ENCODE measurements around the gene MFAP3L. TPM values are rescaled to one million over a fixed set of nuclear protein-coding genes. Genes with fewer than 3 reads are reported as not detected.

MFAP3L gene
- total and polyA plus RNA-seq, 2 donors (not counting 3 experiments of a cell fraction or from before 2014, with no cell fraction given): 0.22 to 0.23 TPM

GRCh38 chr4:169999923-170000322, 26.3 kb downstream of the MFAP3L start:
- TF ChIP-seq EZH2 (IDR thresholded peaks at IDR 0.05; ENCODE audit: borderline replicate concordance, low read depth, low read length, severe bottlenecking) (no peak), JUN (IDR thresholded peaks at IDR 0.05; ENCODE audit: borderline replicate concordance, insufficient read depth, insufficient read length, low read depth) (no peak), MAX (IDR thresholded peaks at IDR 0.05; ENCODE audit: insufficient read depth, insufficient read length) (no peak), GATA2 (IDR thresholded peaks at IDR 0.05; ENCODE audit: insufficient read depth, insufficient read length, low read depth, low read length) (no peak), MYC (IDR thresholded peaks at IDR 0.05; ENCODE audit: low read depth, low read length) (no peak), FOS (IDR thresholded peaks at IDR 0.05; ENCODE audit: borderline replicate concordance, insufficient read depth, low read length) (no peak), CTCF (IDR thresholded peaks at IDR 0.05; ENCODE audit: extremely low read depth in 1 of 2, insufficient read depth in 1 of 2, low read depth in 1 of 2, low read length in 2 of 2) (no peak), POLR2A (IDR thresholded peaks at IDR 0.05; ENCODE audit: low read depth, low read length) (no peak), POLR2AphosphoS5 (IDR thresholded peaks at IDR 0.05; ENCODE audit: insufficient read depth, low read depth, low read length) (no peak)
- no peaks in the 10 kb centered on the region for H3K9me3 ChIP-seq (replicated peaks; ENCODE audit: control insufficient read depth, insufficient read depth, low read length)
- H3K9me1 ChIP-seq (replicated peaks; ENCODE audit: control insufficient read depth, extremely low read depth, insufficient read depth, low read length): no peaks in the 10 kb centered on the region
- ChIA-PET POLR2A (no interaction called here), CTCF (no interaction called here)
- H2AFZ ChIP-seq (ENCODE audit: low read depth, low read length): no peak overlapping the region
- dilution Hi-C loops (cut with MboI; ENCODE audit: extremely low pct_ligation_motif_present, low sequenced_read_pairs) (no loop called here), intact Hi-C loops (cut with micrococcal nuclease) (no loop called here)
- H3K79me2 ChIP-seq (ENCODE audit: control insufficient read depth, insufficient read depth, low read length): no peaks in the 10 kb centered on the region
- no TSS peak for BruUV-seq (replicated peaks)
- H3K27me3 ChIP-seq (ENCODE audit: control insufficient read depth in 2 of 2, insufficient read depth in 2 of 2, low read length in 2 of 2): no peaks in the 10 kb centered on the region
- no peak for DNase-seq (ENCODE audit: low read depth, low spot score)
- H3K4me2 ChIP-seq (ENCODE audit: insufficient read depth, low read length): no peak overlapping the region
- no peak for FAIRE-seq
- H3K36me3 ChIP-seq (ENCODE audit: control insufficient read depth in 2 of 2, extremely low read depth in 1 of 2, insufficient read depth in 2 of 2, low read length in 2 of 2): no peaks in the 10 kb centered on the region
- H3K4me3 ChIP-seq (replicated peaks in 1 of 3; ENCODE audit: insufficient read depth in 1 of 3, low read depth in 1 of 3, low read length in 3 of 3): no peak overlapping the region
- H3K4me1 ChIP-seq (ENCODE audit: control insufficient read depth, extremely low read depth, insufficient read depth, low read length): no peaks in the 10 kb centered on the region
- H3K27ac ChIP-seq (ENCODE audit: insufficient read depth, low read depth, low read length): no peak overlapping the region
- no peaks in the 10 kb centered on the region for H4K20me1 ChIP-seq (replicated peaks; ENCODE audit: control insufficient read depth, extremely low read depth, insufficient read depth, low read length)
- no peak overlapping the region for H3K9ac ChIP-seq (replicated peaks; ENCODE audit: extremely low read depth, insufficient read depth, low read length)

All from endothelial cell of umbilical vein (primary cell).